ENCODE data around the gene STK17A. TPM values are rescaled to one million over a fixed set of nuclear protein-coding genes. Genes with fewer than 3 reads are reported as not detected.

STK17A gene
- total RNA-seq, 4 donors from 2014 or later: 7.9 to 22.9 (median 16.4) TPM

DNA sequence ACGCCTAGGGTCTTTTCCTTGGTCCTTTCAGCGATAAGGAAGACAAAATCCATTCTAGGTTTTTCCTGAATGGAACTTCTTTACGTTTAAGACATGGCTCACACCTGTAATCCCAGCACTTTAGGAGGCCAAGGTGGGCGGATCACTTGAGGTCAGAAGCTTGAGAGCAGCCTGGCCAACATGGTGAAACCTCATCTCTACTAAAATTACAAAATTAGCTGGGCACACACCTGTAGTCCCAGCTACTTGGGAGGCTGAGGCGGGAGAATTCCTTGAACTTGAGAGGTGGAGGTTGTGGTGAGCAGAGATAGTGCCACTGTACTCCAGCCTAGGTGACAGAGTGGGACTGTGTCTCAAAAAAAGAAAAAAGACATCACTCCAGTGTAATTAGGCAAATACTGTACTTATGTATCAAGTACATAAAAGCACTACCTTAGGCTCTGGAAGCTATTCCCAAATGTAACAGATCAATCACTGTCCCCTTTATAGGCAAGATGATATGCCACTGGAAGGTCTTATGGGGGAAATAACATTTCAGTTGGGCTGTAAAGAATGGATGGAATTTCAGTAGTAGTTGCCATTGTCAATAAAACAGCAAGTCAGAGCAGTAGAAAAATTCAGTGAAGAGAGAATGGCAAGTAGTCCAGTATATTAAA, 5.7 kb downstream of the STK17A start:
- no peak overlapping the region for H3K4me3 ChIP-seq (replicated peaks in 1 of 3)
- H3K4me1 ChIP-seq: peaks cover 11 to 15% of the 10 kb centered on the region in 2 donors
- H3K36me3 ChIP-seq: no peaks in the 10 kb centered on the region
- 93 to 97% methylated on average over 5 of the region's 5 CpGs for WGBS, 2 donors
- intact Hi-C loops (cut with DNase I): no loop called here
- H3K27me3 ChIP-seq: no peaks in the 10 kb centered on the region
- no peak for DNase-seq
- H3K27ac ChIP-seq: no peak overlapping the region
- TF ChIP-seq, protein P1, sequence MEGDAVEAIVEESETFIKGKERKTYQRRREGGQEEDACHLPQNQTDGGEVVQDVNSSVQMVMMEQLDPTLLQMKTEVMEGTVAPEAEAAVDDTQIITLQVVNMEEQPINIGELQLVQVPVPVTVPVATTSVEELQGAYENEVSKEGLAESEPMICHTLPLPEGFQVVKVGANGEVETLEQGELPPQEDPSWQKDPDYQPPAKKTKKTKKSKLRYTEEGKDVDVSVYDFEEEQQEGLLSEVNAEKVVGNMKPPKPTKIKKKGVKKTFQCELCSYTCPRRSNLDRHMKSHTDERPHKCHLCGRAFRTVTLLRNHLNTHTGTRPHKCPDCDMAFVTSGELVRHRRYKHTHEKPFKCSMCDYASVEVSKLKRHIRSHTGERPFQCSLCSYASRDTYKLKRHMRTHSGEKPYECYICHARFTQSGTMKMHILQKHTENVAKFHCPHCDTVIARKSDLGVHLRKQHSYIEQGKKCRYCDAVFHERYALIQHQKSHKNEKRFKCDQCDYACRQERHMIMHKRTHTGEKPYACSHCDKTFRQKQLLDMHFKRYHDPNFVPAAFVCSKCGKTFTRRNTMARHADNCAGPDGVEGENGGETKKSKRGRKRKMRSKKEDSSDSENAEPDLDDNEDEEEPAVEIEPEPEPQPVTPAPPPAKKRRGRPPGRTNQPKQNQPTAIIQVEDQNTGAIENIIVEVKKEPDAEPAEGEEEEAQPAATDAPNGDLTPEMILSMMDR (IDR thresholded peaks at IDR 0.05): no peak
- TF ChIP-seq POLR2A (IDR thresholded peaks at IDR 0.05): no peak
- H3K9me3 ChIP-seq: no peaks in the 10 kb centered on the region

DNA sequence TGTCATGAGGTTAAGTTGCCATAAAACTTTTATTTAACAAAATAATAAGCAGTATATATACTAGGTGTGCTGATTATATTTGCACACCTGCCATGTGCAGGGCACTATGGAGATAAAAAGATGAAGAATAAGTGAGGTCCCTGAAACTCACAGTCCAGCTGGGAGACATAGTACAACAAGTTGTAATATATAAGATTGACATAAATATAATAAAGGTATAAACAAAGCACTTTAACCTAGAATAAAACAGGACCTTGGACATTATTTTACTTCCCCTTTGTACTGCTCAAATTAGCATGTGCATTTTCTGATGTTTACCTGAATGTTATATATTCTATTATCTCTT, 6.2 kb downstream of the STK17A start:
- H3K9me3 ChIP-seq: no peaks in the 10 kb centered on the region
- no peaks in the 10 kb centered on the region for H3K36me3 ChIP-seq
- H3K4me1 ChIP-seq: peaks cover 10 to 13% of the 10 kb centered on the region in 2 donors
- TF ChIP-seq POLR2A (IDR thresholded peaks at IDR 0.05): no peak
- TF ChIP-seq, protein P1 (IDR thresholded peaks at IDR 0.05): no peak
- no peak overlapping the region for H3K4me3 ChIP-seq (replicated peaks in 1 of 3)
- H3K27me3 ChIP-seq: no peaks in the 10 kb centered on the region
- intact Hi-C loops (cut with DNase I): no loop called here
- H3K27ac ChIP-seq: no peak overlapping the region
- no peak for DNase-seq

DNA sequence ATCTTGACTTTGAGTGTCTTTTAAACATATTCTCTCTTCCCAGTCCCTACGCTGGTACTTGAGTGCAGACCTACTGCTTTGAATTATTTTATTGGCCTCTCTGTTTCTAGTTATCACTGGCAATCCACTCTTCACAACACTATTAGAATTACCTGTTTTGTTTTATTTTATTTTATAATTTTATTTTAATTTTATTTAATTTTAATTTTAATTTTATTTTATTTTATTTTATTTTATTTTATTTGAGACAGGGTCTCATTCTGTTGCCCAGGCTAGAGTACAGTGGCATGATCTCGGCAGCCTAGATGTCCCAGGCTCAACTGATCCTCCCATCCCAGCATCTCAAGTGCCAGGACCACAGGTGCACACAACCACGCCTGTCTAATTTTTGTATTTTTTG, 6.8 kb downstream of the STK17A start:
- intact Hi-C loops (cut with DNase I): no loop called here

DNA sequence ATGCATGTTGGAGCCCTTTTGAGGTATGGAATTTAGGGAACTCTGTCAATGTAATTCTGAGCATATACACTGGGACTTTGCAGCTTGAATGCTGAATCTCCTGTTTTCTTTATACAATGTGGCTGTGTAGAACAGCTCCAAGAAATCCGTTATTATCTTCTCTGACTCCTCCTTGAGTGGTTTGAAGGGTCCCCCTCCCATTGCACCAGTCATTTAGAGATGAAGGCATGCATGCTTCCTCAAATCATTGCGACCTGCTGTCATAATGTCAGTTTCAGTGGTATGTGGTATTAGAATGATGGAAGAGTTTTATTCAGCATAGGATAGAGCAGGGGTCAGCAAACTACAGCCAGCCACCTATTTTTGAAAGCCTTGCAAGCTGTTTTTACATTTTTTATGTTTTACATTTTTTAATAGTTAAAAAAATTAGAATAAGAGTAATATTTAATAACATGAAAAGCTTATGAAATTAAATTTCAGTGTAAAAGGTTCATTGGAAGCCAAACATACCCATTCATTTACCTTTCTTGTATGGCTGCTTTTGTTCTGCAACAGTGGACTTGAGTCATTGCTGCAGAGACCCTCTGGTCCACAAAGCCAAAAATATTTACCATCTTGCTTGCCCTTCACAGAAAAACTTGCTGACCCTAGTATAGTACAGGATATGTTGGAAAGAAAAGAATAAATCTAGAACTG, 8.1 kb downstream of the STK17A start:
- Histone ChIP-seq H3K27ac (no peak overlapping the region), H3K4me1 (no peaks in the 10 kb centered on the region), H3K9me3 (no peaks in the 10 kb centered on the region), H3K36me3 (no peaks in the 10 kb centered on the region), H3K27me3 (no peaks in the 10 kb centered on the region), H3K4me3 (replicated peaks in 1 of 3) (no peak overlapping the region)
- WGBS, 2 donors: 78 to 84% methylated on average over 2 of the region's 2 CpGs
- intact Hi-C loops (cut with DNase I): no loop called here
- DNase-seq: no peak
- TF ChIP-seq, protein P1 (IDR thresholded peaks at IDR 0.05): no peak
- TF ChIP-seq POLR2A (IDR thresholded peaks at IDR 0.05): no peak

More for the DNA sequence above, 6.8 kb downstream of the STK17A start:
- TF ChIP-seq POLR2A (IDR thresholded peaks at IDR 0.05): no peak
- TF ChIP-seq, protein P1 (IDR thresholded peaks at IDR 0.05): no peak
- no peak overlapping the region for H3K4me3 ChIP-seq (replicated peaks in 1 of 3)
- H3K4me1 ChIP-seq: peaks cover 4 to 7% of the 10 kb centered on the region in 2 donors
- 94 to 97% methylated on average over 3 of the region's 3 CpGs for WGBS, 2 donors
- no peak overlapping the region for H3K27ac ChIP-seq
- H3K27me3 ChIP-seq: no peaks in the 10 kb centered on the region
- no peaks in the 10 kb centered on the region for H3K9me3 ChIP-seq
- DNase-seq: no peak
- no peaks in the 10 kb centered on the region for H3K36me3 ChIP-seq

DNA sequence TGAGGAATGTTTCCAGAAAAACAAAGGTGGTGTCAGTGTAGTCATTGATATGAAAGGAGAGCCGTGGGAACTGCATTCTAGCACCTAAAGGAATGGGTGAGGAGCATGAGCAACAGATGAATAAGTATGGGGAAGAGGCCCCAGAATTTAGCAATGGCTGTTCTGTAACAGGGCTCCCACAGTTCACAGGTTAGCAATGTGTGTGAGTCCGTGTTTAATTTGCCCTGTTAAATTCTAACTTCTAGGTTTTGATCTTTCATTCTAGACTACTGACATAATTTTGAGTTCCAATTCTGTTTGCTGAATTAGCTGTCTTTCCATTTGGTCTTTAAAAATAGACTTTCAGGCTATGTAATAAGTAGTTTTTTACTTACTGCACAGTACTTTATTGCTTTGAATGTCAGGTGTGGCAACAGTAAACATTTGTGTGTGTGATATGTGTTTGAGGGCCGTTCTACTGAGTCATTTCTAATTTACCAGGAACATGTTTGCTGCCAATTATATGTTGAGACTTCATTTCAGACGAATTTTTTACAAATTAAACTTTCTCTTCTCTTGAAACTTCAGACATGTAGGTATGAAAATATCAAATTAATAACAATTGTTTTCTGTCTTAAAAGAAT, 8.8 kb downstream of the STK17A start:
- 81 to 88% methylated on average over 4 of the region's 4 CpGs for WGBS, 2 donors
- Histone ChIP-seq H3K36me3 (no peaks in the 10 kb centered on the region), H3K27me3 (no peaks in the 10 kb centered on the region), H3K4me1 (no peaks in the 10 kb centered on the region), H3K9me3 (no peaks in the 10 kb centered on the region), H3K4me3 (replicated peaks in 1 of 3) (no peak overlapping the region), H3K27ac (no peak overlapping the region)
- TF ChIP-seq, protein P1 (IDR thresholded peaks at IDR 0.05): no peak
- no peak for TF ChIP-seq POLR2A (IDR thresholded peaks at IDR 0.05)
- intact Hi-C loops (cut with DNase I): no loop called here
- no peak for DNase-seq
